K562 (cell line): Measurements from ENCODE around the gene EXT2. TPM values are rescaled to one million over a fixed set of nuclear protein-coding genes. Genes with fewer than 3 reads are reported as not detected.

Experiments used
- ATAC-seq: fragments of 200-7000 bp; cut with Tn5 transposase; 3 replicates; pipeline ENCODE4 v1.9.1; 2020; ENCODE audit warnings: moderate library complexity
- BruUV-seq: library from RNA; stranded (reverse); fragments of 400-500 nt; replicated peaks from 2 replicates; lab custom pipeline; 2021; lab: Mats Ljungman, UMichigan
- CTCF ChIA-PET: fragments of 300-600 bp; formaldehyde crosslinking; extraction: SDS; loops from one replicate; lab custom pipeline; 2021; ENCODE audit warnings: low intra/inter-chr PET ratio; lab: Yijun Ruan, JAX
- POLR2A ChIA-PET: fragments of 300-600, 350-650 bp; sonication (Branson Sonifier 250); formaldehyde crosslinking; extraction: SDS; loops from one replicate; lab custom pipeline; 2021; ENCODE audit warnings: antibody characterized with exemption, inconsistent platforms; lab: Yijun Ruan, JAX
- DNase-seq, 4 experiments: peaks; one replicate each; pipeline versions ENCODE4 v3.0.0 to v3.0.0-alpha.2; 2011 to 2018; ENCODE audit warnings: low spot score in 3 of 4, mixed read lengths in 3 of 4; ENCODE audit errors: extremely low read depth in 1 of 4
- FAIRE-seq: peaks from 2 replicates; lab custom pipeline; 2011; peaks lifted over from hg19 to GRCh38; lab: Jason Lieb, UNC
- H2AFZ ChIP-seq: 2 replicates; pipeline ENCODE4 v1.6.0; 2011; ENCODE audit warnings: low read depth, low read length, control low read depth, inconsistent platforms
- H3K27ac ChIP-seq: fragments of 200-600 bp; 3 replicates; pipeline ENCODE4 v1.8.0; 2011; ENCODE audit warnings: low read depth, mild to moderate bottlenecking, control low read depth, inconsistent platforms, low read length, moderate library complexity, mixed read lengths; ENCODE audit errors: extremely low read depth
- H3K27me3 ChIP-seq, 2 experiments: fragments of 300-600 bp in 1 of 2; 2 replicates in 1 of 2; 3 replicates in 1 of 2; pipeline versions ENCODE4 v1.6.0 to v1.8.0; 2011; ENCODE audit warnings: inconsistent platforms in 2 of 2, low read length in 2 of 2, mild to moderate bottlenecking in 1 of 2, mixed read lengths in 1 of 2, moderate library complexity in 1 of 2; ENCODE audit not compliant: control insufficient read depth in 2 of 2, insufficient read depth in 2 of 2
- H3K36me3 ChIP-seq: fragments of 300-600 bp; 3 replicates; pipeline ENCODE4 v1.8.0; 2011; ENCODE audit warnings: mild to moderate bottlenecking, low read length, inconsistent platforms; ENCODE audit not compliant: control insufficient read depth, insufficient read depth
- H3K4me1 ChIP-seq, 2 experiments: fragments of 200-600 bp in 1 of 2; replicated peaks in 1 of 2; 2 replicates in 1 of 2; 3 replicates in 1 of 2; pipeline versions ENCODE4 v1.5.1 to v1.8.0; 2011; ENCODE audit warnings: inconsistent platforms in 2 of 2, low read length in 2 of 2, mild to moderate bottlenecking in 1 of 2, mixed read lengths in 1 of 2, moderate library complexity in 1 of 2; ENCODE audit not compliant: control insufficient read depth in 2 of 2, insufficient read depth in 2 of 2
- H3K4me2 ChIP-seq: 2 replicates; pipeline ENCODE4 v1.6.1; 2011; ENCODE audit warnings: low read length, control low read depth, inconsistent platforms, mixed read lengths; ENCODE audit not compliant: insufficient read depth
- H3K4me3 ChIP-seq: fragments of 200-600 bp; sonication (generic), shearing (Covaris generic); 2 replicates; pipeline ENCODE4 v1.5.1; 2016; ENCODE audit warnings: control low read depth, inconsistent platforms
- H3K79me2 ChIP-seq: fragments of 200-600 bp; 3 replicates; pipeline ENCODE4 v1.8.0; 2011; ENCODE audit warnings: low read length, inconsistent platforms; ENCODE audit not compliant: control insufficient read depth, insufficient read depth
- H3K9ac ChIP-seq, 2 experiments: 2 replicates each; pipeline versions ENCODE4 v1.6.0 to v1.6.1; 2011; ENCODE audit warnings: low read depth in 2 of 2, low read length in 2 of 2, control low read depth in 1 of 2, inconsistent platforms in 1 of 2, mild to moderate bottlenecking in 1 of 2, mixed read lengths in 1 of 2; ENCODE audit not compliant: insufficient read depth in 1 of 2
- H3K9me1 ChIP-seq: one replicate; pipeline ENCODE4 v1.6.0; 2011; ENCODE audit warnings: inconsistent platforms, mild to moderate bottlenecking, low read length, moderate library complexity; ENCODE audit not compliant: control insufficient read depth, insufficient read depth
- H3K9me3 ChIP-seq: replicated peaks from 2 replicates; pipeline ENCODE4 v1.5.1; 2011; ENCODE audit warnings: low read depth, low read length, inconsistent platforms; ENCODE audit not compliant: control insufficient read depth, insufficient read depth
- H4K20me1 ChIP-seq: replicated peaks from 2 replicates; pipeline ENCODE4 v1.6.1; 2011; ENCODE audit warnings: low read length, inconsistent platforms, mixed read lengths; ENCODE audit not compliant: control insufficient read depth, insufficient read depth
- DIDO1 ChIP-seq: fragments of 450-650 bp; IDR thresholded peaks from 2 replicates; pipeline ENCODE4 v1.6.1; 2016; ENCODE audit warnings: low read depth, missing biosample characterization, missing genetic modification characterization
- HDAC6 ChIP-seq: IDR thresholded peaks from 2 replicates; pipeline ENCODE4 v1.6.1; 2012; ENCODE audit warnings: low read depth, mild to moderate bottlenecking, control low read depth, inconsistent platforms, low read length, moderate library complexity
- HMGXB4 ChIP-seq: sonication (generic); formaldehyde crosslinking; IDR thresholded peaks from 2 replicates; pipeline ENCODE4 v1.8.1; 2023; ENCODE audit warnings: mild to moderate bottlenecking, missing genetic modification reagents
- IRF9 ChIP-seq: fragments of 450-650 bp; IDR thresholded peaks from 2 replicates; pipeline ENCODE4 v1.6.1; 2016; ENCODE audit warnings: missing biosample characterization, missing genetic modification characterization
- MCM3 ChIP-seq: fragments of 450-650 bp; IDR thresholded peaks from 2 replicates; pipeline ENCODE4 v1.6.1; 2016
- MYBL2 ChIP-seq, 2 experiments: fragments of 450-650 bp in 1 of 2; sonication (generic) in 1 of 2; formaldehyde crosslinking in 1 of 2; IDR thresholded peaks; 2 replicates each; pipeline versions ENCODE4 v1.6.1 to v1.8.1; 2017 to 2022; ENCODE audit warnings: borderline replicate concordance in 1 of 2, inconsistent platforms in 1 of 2, low read depth in 1 of 2, mild to moderate bottlenecking in 1 of 2, missing genetic modification reagents in 1 of 2, moderate library complexity in 1 of 2
- POLR2AphosphoS5 ChIP-seq: IDR thresholded peaks from 2 replicates; pipeline ENCODE4 v1.6.1; 2011; ENCODE audit warnings: mild to moderate bottlenecking, low read depth, low read length, moderate library complexity; ENCODE audit not compliant: control insufficient read depth, insufficient read depth
- RFX7 ChIP-seq: fragments of 250-450 bp; sonication (Bioruptor Pico); IDR thresholded peaks from 2 replicates; pipeline ENCODE4 v1.5.1; 2021; ENCODE audit warnings: mild to moderate bottlenecking
- ZBTB11 ChIP-seq, 3 experiments: fragments of 200-800 bp in 1 of 3; fragments of 250-450 bp in 1 of 3; fragments of 450-650 bp in 1 of 3; sonication (Bioruptor Pico) in 1 of 3; sonication (Bioruptor generic) in 1 of 3; formaldehyde crosslinking in 1 of 3; IDR thresholded peaks; 2 replicates each; pipeline versions ENCODE4 v1.6.1 to v1.8.0; 2016 to 2022; ENCODE audit warnings: mild to moderate bottlenecking in 2 of 3, missing genetic modification characterization in 2 of 3, missing compliant biosample characterization in 1 of 3, moderate library complexity in 1 of 3
- ZNF184 ChIP-seq: sonication (generic); formaldehyde crosslinking; IDR thresholded peaks from 2 replicates; pipeline ENCODE4 v1.5.0; 2020; ENCODE audit warnings: missing genetic modification reagents
- WGBS: fragments of 100-300 bp; shearing (Covaris generic); methylation state at CpG from one replicate; pipeline ENCODE4 v1.1.6; 2016; ENCODE audit warnings: low coverage, mixed read lengths; ENCODE audit not compliant: insufficient coverage; ENCODE audit errors: missing lambda C conversion rate; 5-methylcytosine and 5-hydroxymethylcytosine counted together
- in situ Hi-C: fragments of 300-500 bp; cut with MboI; formaldehyde crosslinking; loops from 4 replicates; pipeline ENCODE4 v1.15.0; 2018; ENCODE audit warnings: inconsistent platforms, mixed read lengths
- intact Hi-C: fragments of 100-400 bp; cut with micrococcal nuclease; formaldehyde crosslinking; loops from 2 replicates; pipeline ENCODE4 v1.14.2; 2022
- polyA plus RNA-seq, 8 experiments: library from polyadenylated mRNA; depleted of rRNA in 4 of 8; stranded (reverse) in 5 of 8; unstranded in 3 of 8; fragments of >200 nt; fragmentation: Nextera tagmentation in 2 of 8; fragmentation: Illumina TruSeq in 1 of 8; extraction: Ambion mirVana in 2 of 8; extraction: Trizol in 1 of 8; gene quantifications; 2 replicates each; pipeline versions ENCODE4 v1.2.1 to v1.2.3, GENCODE V29; 2011 to 2014; ENCODE audit warnings: inconsistent platforms in 1 of 8, missing spikeins in 1 of 8
- total RNA-seq, 7 experiments: library from RNA; depleted of rRNA in 6 of 7; stranded (reverse); fragments of >200 nt in 6 of 7; fragmentation: Illumina TruSeq in 2 of 7; extraction: Trizol in 2 of 7; gene quantifications; 2 replicates each; pipeline versions ENCODE4 v1.2.1 to v1.2.3, GENCODE V29; 2011 to 2021; ENCODE audit warnings: low replicate concordance in 1 of 7

EXT2 gene
- total and polyA plus RNA-seq, 9 of the 15 experiments (the other 6 are each of a cell fraction or from before 2014, with no cell fraction given) = 7.5 to 52.1 (median 38.1) TPM

GRCh38 chr11:44079376-44079775, 16.1 kb upstream of the EXT2 start (continued):
- TF ChIP-seq IRF9 (tag) (no peak), RFX7 (CRISPR knock-in tag) (no peak)

GRCh38 chr11:44080951-44081350, 14.5 kb upstream of the EXT2 start:
- CTCF ChIA-PET = no interaction called here
- no TSS peak for BruUV-seq
- TF ChIP-seq DIDO1 (tag) (no peak), ZBTB11 (CRISPR knock-in tag; IDR thresholded peaks at IDR 0.05) (no peak), HDAC6 (no peak), HMGXB4 (CRISPR knock-in tag) (no peak), MCM3 (no peak), ZNF184 (no peak), POLR2AphosphoS5 (no peak), MYBL2 (IDR thresholded peaks at IDR 0.05; ENCODE audit: low read depth) (no peak), MYBL2 (CRISPR knock-in tag; IDR thresholded peaks at IDR 0.05; ENCODE audit: borderline replicate concordance) (no peak)

More at GRCh38 chr11:44080951-44081350, 14.5 kb upstream of the EXT2 start:
- 0 out of 4 replicates have a peak overlapping the region, but pooled peaks of 1 of the 2 experiments have one; percentile 41 for H3K9ac ChIP-seq
- DNase-seq (no peak), ATAC-seq (no peak), FAIRE-seq (no peak)
- no peak overlapping the region for H3K4me2 ChIP-seq
- no peaks in the 10 kb centered on the region for H3K4me1 ChIP-seq
- intact Hi-C loops (no loop called here), in situ Hi-C loops (no loop called here)
- no peaks in the 10 kb centered on the region for H3K27me3 ChIP-seq
- no peaks in the 10 kb centered on the region for H3K9me1 ChIP-seq
- no peak overlapping the region for H2AFZ ChIP-seq
- H3K36me3 ChIP-seq = peaks cover 8% of the 10 kb centered on the region; the same call in 2 of the 3 replicates
- POLR2A ChIA-PET = no interaction called here
- H4K20me1 ChIP-seq = no peaks in the 10 kb centered on the region
- H3K27ac ChIP-seq = no peak overlapping the region
- no peaks in the 10 kb centered on the region for H3K9me3 ChIP-seq
- H3K79me2 ChIP-seq = no peaks in the 10 kb centered on the region
- 85% methylated on average over 9 of the region's 9 CpGs for WGBS
- no peak overlapping the region for H3K4me3 ChIP-seq
